AG08396 (cell line): ENCODE results near the gene NTRK3.

Source experiments
- DNase-seq: peaks from one replicate; pipeline ENCODE4 v3.0.0; 2012; ENCODE audit warnings: low spot score, mixed read lengths

The NTRK3 gene

DNA sequence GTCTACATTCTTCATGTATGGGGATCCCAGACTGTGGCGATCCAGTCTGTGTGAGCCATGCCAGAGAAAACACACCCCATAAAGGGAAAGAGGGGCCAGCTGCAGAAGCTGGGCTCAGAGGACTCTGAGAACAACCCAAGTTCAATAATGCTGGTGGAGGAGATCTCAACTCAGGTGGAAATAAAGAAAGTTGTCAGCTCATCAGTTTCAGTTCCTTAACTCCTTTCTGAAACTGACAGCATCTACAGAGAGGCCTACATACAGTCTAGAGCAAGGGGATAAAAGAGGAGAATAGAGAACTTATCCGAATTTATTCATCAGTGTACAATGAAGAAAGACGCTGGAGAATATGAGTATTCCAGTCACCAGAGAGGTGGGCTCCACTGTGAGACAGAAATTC lies 77.0 kb downstream of the NTRK3 start:
- no peak for DNase-seq

DNA sequence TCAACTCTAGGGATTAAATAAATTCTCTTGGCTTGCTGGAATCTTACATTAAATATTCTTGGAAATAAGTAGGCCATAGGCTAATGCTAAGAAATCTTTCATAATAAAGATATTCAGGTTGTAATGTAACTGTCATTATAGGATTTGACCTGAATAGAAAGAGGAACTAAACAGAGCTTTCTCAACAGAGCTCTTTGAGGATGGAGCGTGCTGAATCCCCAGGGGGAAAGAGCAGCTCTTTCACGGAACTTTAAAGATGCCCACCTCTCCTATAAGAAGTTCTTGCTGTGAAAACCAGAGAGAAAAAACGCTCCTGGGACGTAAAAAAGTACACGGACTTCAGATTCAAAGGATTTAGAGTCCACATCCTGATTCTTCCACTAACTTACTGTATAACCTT lies 77.9 kb downstream of the NTRK3 start:
- no peak for DNase-seq

DNA sequence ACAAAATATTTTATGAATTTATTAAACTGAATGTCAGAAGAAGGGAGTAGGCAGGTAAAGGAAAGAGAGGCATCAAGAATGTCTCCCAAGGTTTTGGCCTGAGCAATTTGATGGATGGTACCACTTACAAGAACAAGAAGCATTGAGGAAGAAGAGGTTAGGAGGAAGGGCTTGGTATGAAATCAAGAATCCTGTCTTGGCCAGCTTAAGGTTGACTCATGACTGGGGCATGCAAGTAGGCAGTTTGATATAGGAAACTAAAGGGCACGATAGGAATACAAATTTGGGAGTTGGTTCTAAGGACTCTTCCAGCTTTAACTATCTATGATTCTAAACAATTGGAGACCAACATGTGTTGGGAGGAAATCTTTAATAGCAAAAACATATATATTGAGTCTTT lies 79.1 kb downstream of the NTRK3 start:
- DNase-seq, result no peak

DNA sequence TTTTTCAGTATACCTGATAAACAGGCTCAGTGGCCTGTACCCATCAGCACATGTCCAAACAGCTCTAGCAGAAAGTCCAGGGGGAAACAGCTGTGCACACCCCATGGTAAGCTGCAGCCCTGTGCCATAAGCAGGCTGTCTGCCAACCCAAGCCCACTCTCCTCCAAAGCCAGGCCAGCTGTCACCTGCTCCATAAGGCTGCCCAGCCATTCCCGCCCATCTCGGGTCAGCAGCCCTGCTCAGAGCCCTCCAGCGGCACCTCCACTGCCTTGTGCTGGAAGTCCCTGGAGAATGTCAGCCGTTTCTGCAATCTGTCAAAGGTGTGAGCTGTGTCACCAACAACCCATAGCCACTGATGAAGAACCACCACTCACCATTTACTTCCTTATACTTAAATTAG lies 82.0 kb downstream of the NTRK3 start:
- no peak for DNase-seq

DNA sequence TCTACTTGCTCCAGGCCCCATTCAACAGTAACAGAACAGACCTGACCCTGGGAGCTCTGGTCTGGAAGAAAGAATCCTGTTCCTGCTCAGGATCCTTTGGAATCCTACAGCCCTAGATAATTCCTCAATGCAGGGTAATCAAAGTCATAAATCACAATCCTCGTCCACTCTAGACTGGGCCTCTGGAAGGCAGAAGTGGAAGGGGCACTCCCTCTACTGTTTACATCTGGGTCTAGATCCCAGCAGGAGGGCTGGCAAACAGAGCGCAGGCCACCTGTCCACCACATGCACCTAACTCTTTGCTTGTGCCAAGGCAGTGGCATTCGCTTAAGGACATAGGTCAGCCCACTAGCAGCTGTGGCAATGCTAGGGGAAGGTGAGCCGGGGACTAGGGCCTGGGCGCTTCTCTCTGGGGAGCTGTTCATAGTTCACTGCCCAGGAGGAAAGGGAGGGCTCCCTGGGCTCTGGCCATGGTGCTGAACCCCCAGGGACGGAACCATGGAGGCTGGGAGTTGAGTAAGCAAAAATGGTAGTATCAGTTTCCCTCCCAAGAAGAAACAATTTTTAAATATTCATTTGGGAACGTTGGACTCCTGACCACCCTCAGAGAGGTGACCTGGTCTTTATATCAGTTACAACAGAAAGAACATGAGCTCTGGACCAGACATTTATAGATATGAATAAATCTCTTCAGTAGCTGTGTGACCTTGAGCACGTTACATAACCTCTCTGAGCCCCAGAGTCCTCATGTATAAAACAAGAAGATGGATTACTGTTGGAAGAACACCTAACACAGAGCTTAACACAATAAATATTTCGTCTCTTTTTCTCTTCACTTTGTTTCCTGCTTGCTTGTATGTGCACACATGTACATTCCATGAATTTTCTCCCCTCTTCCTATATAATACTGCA lies 90.2 kb downstream of the NTRK3 start:
- peak; percentile 12 for DNase-seq

DNA sequence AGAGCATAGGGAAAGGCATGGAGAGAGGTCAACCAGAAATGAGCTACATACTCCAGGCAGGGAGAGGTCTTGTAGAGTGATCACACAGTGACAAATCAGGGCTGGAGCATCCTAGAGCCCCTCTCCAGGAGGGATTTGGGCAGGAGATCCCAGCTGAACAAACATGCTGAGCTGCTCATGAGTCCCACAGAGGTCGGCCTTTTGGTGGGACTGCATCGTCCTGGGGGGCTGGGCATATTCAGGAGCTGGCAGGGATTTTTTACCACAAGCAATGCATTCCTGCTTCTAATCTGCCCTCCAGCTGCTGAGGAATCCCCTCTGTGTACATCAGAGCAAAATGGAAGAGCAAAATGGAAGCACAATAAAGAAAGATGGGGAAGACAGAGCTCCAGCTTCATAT lies 94.9 kb downstream of the NTRK3 start:
- DNase-seq, result no peak

DNA sequence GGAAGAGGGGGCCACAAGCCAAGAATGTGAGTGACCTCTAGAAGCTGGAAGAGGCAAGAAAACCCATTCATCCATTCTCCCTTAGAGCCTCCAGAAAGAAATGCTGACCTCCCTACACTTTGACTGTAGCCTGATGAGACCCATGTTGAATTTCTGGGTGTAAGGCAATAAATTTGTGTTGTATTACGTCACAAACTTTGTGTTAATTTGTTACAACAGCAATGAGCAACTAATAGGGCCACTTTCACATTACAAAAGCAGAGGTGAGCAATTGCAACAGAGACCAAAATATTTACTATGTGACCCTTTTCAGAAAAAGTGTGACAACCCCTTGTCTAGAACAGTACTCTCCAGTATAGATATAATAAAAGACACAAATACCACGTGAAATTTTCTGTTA lies 101.2 kb downstream of the NTRK3 start:
- no peak for DNase-seq

DNA sequence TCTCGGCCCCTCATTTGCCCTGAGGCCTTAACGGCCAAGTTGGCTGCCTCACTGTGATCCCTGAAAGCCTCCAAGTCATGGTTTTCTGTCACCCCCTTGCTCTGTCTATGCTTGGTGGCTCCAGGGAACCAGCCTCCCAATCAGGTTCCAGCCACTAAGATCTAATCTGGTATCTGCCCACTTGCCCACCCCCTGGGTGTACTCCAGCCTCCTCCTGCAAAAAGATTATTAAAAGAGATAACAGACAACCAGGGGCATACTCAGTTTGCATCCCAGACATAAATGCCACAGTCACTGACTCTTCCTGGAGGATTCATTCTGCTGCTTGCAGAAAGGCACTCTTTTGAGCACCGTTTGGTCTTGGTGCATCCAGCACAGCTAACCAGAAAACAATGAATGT lies 103.9 kb downstream of the NTRK3 start:
- no peak for DNase-seq

DNA sequence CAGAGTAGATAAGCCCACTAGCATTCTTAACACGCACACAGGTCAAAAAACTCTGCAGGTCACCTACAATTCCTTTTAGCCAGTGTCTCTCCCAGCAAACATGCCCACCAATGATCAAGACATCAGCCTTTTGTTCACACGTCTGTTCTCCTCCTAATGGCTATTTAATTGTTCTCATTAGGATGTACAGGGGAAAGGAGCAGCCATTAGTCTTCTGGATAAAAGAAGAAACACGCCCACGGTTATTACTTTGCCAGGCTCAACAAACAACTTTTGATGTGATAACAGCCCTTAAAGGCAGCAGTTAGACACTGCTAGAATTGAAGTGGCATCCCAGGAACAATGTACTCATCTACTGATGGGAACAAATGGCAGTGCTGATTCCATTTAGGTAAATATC lies 108.8 kb downstream of the NTRK3 start:
- DNase-seq, result no peak

DNA sequence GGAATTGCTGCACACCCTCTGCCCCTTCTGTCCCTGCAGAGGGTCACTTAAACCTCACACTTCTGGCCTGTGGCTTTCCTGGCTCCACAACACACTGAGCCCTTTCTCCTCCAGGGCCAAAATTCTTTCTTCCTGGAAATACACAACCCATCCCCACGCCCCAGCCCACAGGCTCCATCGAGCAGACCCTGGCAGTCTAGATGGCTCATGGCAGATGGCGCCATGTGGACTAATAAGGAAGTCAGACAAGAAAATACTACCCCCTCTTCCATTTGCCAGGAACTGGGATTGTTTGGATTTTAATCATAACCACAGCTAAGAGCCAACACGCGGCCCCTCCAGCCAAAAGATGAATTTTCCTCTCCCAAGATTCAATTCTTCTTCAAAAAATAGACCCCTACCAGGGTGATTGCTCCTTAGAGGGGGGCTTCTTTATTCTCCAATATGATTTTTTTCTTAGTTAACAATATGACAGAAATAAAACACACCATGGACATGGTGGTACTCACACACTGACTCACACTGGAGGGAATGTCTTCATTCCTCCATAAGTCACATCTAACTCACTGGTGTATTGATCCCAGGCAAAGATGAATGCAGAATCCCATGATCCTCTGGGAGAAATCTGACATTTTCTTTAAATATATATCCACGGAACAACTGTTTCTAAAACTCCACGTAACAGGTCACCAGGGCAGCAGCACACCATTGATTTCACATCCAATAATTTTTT lies 111.5 kb downstream of the NTRK3 start:
- no peak for DNase-seq

DNA sequence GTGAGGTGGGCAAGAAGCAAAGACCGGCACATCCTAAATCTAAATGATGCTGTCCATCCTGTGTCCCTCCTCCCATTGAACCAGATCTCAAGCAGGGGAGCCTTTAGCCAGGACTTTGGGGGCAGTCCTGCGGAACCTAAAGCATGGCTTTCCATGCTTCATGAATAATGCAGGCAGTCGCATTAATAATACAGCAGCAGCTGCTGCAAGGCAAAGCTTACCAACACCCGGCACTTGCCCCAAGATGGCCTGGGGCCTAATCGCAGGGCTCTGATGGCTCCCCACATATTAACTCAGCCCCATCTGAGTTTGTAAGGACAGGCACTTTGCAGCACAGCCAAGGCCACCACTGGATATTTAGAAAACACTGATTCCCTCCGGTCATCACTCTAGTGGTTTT lies 114.4 kb downstream of the NTRK3 start:
- no peak for DNase-seq

DNA sequence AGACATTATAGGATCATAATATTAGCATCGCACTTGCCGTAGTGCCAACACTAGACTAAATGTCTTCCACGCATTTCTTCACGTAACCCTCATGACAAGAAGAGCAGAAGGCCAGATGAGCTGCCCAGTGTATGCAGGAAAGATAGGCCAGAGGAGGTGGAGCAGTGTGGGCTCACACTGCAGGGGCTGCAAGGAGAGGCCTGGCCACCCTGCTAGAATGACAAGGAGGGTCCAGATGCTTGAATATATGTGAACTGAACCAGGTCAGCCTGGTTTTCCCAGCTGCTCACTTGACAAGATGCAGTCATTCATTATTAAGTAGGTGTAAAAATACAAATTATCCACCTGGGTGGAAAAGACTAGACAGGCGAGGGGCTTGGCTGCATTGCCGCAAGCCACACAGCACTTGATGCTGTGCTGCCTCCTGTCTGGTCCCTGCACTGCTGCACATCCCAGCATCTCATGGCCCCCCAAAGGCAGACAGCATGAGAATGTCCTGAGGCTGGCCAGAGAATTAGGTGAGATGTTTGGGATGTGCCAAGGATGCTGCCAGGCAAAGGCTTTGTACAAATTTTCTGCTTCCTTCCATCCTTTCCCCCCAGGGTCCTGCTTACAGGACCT lies 115.2 kb downstream of the NTRK3 start:
- no peak for DNase-seq

DNA sequence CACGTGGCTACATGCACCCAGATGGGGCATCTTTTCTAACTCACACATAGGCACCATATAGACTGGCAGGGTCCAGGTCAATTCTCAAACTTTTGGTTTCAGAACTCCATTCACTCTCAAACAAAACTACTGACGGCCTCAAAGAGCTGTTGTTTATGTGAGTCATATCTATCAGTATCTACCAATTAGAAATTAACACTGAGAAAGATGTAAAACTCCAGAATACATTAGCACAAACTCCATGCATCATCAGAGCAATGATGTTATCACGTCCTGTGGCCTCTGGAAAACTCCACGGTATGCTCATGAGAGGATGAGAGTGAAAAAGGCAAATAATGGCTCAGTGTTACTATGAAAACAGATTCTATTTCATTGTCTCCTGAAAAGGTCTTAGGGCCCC lies 116.1 kb downstream of the NTRK3 start:
- no peak for DNase-seq

DNA sequence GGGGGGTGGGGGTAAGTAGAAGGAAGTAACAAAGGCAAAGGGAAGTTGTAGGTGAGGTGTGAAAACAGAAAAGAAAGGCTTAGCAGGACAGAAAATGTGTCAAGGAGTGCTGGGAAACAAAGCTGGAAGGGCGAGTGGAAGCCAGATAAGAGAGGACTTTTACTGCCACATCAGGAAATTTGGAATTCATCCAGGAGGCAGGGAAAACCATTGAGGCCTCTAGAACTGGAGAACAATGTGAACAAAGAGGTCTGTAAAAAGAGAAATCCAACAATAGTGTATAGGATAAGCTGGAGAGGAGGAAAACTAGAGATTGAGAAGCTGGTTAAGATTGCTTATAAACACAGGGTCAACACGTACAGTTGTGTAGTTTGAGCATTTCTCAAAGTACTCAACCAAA lies 116.6 kb downstream of the NTRK3 start:
- no peak for DNase-seq

DNA sequence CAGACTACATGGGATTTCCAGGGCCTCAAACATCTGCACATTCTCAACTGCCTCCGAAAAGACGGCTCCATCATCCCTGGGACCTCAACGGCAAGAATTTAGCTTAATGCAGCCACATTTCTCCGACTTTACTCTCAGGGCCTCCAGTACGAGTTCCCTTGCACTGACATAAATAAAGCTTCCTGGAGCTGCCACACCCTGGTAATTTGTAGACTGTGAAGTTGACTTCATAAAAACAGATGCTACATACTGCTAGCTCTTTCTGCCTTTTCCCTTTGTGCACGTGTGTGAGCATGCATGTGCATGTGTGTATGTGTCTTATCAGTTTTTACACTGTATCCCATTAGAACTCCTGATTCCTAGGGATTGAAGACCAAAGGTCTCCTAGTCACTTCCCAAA lies 122.7 kb downstream of the NTRK3 start:
- DNase-seq, result no peak

DNA sequence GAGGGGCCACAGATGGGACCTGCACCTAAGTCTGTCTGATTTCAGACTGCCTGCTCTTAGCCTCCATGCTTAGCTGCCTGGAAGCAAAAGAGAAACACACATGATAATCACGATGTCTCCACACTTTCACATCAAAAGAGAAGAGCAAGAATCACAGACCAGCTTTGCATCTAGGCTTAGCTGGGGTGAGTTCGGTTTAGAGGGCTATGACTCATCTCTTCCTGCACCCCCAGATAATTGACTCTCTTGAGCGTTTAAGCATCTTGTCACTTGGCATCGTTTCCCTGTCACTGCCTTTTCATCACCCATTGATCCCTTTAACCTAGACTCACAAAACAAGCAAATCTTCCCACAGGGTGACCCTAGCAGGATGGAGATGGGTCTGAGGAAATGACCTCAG lies 124.0 kb downstream of the NTRK3 start:
- no peak for DNase-seq

DNA sequence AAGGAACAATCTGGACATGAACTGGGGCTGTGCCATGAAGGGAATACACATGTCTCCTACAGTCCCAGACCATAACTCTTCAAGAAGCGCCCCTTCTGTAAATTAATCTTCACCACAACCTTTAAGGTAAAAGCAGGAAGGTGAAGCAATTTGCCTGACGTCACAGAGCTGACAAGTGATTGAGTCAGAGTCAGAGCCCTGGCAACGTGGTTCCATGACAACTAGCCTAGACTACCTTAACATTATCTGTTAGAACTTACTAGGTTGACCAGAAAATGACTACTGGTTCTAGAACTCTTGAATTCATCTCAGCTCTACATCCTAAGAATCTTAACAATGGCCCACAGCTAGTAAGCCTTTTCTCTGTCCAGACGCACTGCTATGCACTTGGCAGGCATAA lies 124.6 kb downstream of the NTRK3 start:
- no peak for DNase-seq

DNA sequence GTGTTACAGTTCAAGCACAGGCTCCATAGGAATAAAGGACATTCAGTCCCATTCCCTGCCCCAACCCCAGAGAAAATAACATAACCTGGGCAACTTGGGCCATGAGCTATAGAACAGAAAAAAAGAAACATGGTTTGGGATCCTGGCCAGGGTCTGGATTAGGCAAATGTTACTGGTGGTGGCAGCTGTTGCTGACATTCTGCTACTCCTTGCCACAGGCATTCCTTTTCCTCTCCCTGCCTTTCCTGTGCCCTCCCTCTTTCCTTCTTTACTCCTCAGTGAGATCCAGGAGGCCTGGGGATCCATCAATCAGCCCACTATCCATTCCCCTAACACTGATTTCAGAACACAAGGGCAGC lies 129.1 kb downstream of the NTRK3 start:
- DNase-seq, result no peak

DNA sequence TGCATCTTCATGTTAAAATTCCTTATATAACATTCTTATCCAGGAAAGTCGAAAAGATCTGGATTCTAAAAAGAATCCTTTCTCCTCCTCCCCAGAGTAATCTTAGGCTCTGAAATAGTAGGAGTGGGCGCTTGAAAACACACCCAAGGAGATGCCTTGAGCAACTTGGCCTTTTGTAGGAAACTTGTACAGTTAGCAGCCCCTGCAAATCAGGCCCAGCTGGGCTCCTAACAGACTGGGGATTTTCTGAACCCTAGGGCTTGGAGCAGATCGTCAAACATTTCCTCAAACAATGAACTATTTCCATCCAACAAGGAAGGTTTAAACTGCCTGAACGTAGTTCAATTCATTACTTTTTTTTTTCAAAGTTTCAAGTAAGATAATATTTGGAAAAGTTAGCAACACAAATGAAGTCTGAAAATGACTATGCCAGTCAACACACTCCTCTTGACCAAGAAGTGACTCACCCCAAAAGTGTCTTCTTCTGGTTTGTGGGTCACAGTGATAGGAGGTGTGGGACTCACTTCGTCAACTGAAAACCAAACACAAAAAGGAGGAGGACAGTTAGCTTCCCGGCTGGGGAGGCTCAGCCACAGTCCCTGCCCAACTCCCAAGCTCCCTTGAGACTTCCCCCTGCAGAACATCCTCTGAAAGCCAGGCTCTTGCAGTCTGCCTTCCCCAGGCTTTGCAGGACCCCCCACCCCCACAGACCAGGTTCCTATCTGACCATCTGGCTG lies 129.7 kb downstream of the NTRK3 start:
- DNase-seq, result no peak

DNA sequence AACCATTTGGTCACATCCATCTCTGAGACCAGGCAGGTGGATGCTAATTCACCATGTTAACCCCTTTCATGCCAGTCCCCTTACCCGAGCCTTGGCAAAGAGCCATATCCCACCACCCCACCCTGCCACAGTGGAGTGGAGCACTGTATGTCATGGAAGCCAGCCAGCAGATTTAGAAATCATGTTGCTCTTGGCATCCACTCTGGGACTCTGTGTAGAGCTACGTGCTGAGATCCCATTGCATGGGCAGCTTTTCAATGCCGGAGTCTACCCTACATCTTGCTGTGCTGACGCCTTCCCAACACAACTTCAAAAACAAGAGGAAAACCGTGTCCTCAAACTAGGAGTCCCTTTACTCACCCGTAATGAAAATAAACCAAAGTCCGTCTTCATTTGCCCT lies 131.0 kb downstream of the NTRK3 start:
- no peak for DNase-seq

DNA sequence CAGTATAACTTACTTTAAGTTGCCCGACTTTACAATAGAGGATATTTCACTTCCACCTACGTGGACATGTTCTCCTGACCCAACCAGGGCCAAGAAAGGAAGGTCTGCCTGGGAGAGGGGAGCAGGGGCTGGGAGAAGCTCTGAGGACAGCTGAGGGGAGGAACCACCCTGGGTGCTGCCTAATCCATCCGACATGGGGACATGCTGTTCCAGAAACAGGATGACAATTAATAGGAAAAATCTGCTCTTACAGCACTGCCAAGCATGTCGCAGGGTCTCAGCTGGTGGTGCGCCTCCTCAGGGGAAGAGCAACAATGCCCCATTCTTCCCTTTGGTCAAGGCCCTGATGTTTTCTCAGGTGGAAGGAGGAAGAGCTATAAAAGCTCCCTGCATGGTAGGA lies 132.3 kb downstream of the NTRK3 start:
- DNase-seq, result no peak

DNA sequence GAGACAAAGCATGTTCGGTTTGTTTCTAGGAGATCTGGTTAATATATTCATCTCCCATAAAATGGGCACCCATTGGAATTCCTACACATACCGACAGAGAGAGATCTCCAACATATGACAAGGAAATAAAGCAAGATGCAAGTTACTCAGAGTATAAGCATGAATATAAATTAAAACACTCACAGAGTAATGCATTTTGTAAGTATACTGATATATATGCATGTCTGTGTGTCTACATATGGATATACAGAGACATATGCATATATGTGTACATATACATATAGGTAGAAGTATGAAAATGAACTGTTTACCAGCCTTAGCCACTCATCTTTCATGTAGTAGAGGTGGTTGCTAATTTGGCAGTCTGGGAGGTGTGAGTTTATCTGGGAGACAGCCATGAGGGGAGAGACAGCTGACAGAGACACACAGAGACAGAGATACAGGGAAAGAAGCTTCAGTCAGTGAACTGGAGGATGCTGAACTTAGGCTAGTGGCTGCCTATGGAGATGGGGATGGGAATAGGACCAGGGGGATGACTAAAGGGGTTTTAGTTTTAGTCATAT lies 134.5 kb downstream of the NTRK3 start:
- no peak for DNase-seq
